Neural progenitor cell (in vitro differentiated cells): ENCODE measurements around the gene TIMM23. TPM values are rescaled to one million over a fixed set of nuclear protein-coding genes. Genes with fewer than 3 reads are reported as not detected.
A peak's percentile ranks its signal among the peaks of the same experiment; 100 is the strongest.
"Not testable (repeated sequence)": the region's sequence is repeated elsewhere in the genome, so short reads cannot be mapped to it uniquely, and the experiment has no call there.

Source experiments
- DNase-seq: peaks from one replicate; pipeline ENCODE4 v3.0.0-alpha.2; 2016; ENCODE audit warnings: low spot score
- H2AFZ ChIP-seq: fragments of 200-600 bp; sonication (generic); replicated peaks from 2 replicates; pipeline ENCODE4 v1.6.1; 2016; ENCODE audit warnings: antibody characterized with exemption
- H3F3A ChIP-seq: fragments of 200-600 bp; sonication (generic); 2 replicates; pipeline ENCODE4 v1.6.1; 2016; ENCODE audit warnings: antibody characterized with exemption, low read depth
- H3K27ac ChIP-seq: fragments of 200-600 bp; sonication (generic); 2 replicates; pipeline ENCODE4 v1.5.1; 2016; ENCODE audit warnings: mild to moderate bottlenecking
- H3K27me3 ChIP-seq: fragments of 200-600 bp; sonication (generic); 2 replicates; pipeline ENCODE4 v1.6.1; 2016; ENCODE audit warnings: mild to moderate bottlenecking, moderate library complexity
- H3K36me3 ChIP-seq: fragments of 200-600 bp; sonication (generic); 2 replicates; pipeline ENCODE4 v1.5.1; 2016
- H3K4me1 ChIP-seq: fragments of 200-600 bp; sonication (generic); 2 replicates; pipeline ENCODE4 v1.6.1; 2016; ENCODE audit warnings: mixed run types
- H3K4me2 ChIP-seq: fragments of 200-600 bp; sonication (generic); 2 replicates; pipeline ENCODE4 v1.6.1; 2016
- H3K4me3 ChIP-seq: fragments of 200-600 bp; sonication (generic); 2 replicates; pipeline ENCODE4 v1.5.1; 2016
- H3K79me2 ChIP-seq: fragments of 200-600 bp; sonication (generic); 2 replicates; pipeline ENCODE4 v1.6.1; 2016; ENCODE audit warnings: low read depth
- H3K9ac ChIP-seq: fragments of 200-600 bp; sonication (generic); 2 replicates; pipeline ENCODE4 v1.6.1; 2016
- H3K9me3 ChIP-seq: fragments of 200-600 bp; sonication (generic); 2 replicates; pipeline ENCODE4 v1.5.1; 2016; ENCODE audit warnings: low read depth
- H4K20me1 ChIP-seq: fragments of 200-600 bp; sonication (generic); 2 replicates; pipeline ENCODE4 v1.6.1; 2016; ENCODE audit warnings: low read depth
- H3K27ac Mint-ChIP-seq: 3 replicates; pipeline ENCODE4 v1.8.0; 2021; ENCODE audit warnings: mixed read lengths
- H3K27me3 Mint-ChIP-seq: 2 replicates; pipeline ENCODE4 v1.8.0; 2022; ENCODE audit warnings: low read depth, mild to moderate bottlenecking, inconsistent platforms, moderate library complexity, mixed read lengths; ENCODE audit not compliant: insufficient read depth
- H3K36me3 Mint-ChIP-seq: 3 replicates; pipeline ENCODE4 v1.8.0; 2021; ENCODE audit warnings: mixed read lengths
- H3K4me1 Mint-ChIP-seq: 3 replicates; pipeline ENCODE4 v1.8.0; 2021; ENCODE audit warnings: mixed read lengths
- H3K4me3 Mint-ChIP-seq: 3 replicates; pipeline ENCODE4 v1.8.0; 2021; ENCODE audit warnings: mild to moderate bottlenecking, moderate library complexity, mixed read lengths
- H3K9me3 Mint-ChIP-seq: 3 replicates; pipeline ENCODE4 v1.8.0; 2020; ENCODE audit warnings: mixed read lengths
- total RNA-seq: library from RNA; depleted of rRNA; stranded (reverse); fragments of >200 nt; gene quantifications from 2 replicates; pipeline ENCODE4 v1.2.3, GENCODE V29; 2015; ENCODE audit warnings: low replicate concordance

TIMM23 gene
- total RNA-seq: 74.1 and 85.4 TPM in 2 replicates

GRCh38 chr10:45972106-45972812, at the start of gene TIMM23:
TSS of gene TIMM23 (plus strand) at chr10:45972489. CDS start at chr10:45972625, 136 bp downstream.
- not testable (repeated sequence) for H3K27me3 Mint-ChIP-seq

GRCh38 chr10:45926790-45927189, 45.5 kb upstream of the TIMM23 start:
- not testable (repeated sequence) for H3K9me3 Mint-ChIP-seq, H3K4me3 ChIP-seq, H3F3A ChIP-seq, H3K27ac ChIP-seq, H3K79me2 ChIP-seq, DNase-seq, H3K27ac Mint-ChIP-seq, H3K4me1 ChIP-seq, H3K9me3 ChIP-seq, H4K20me1 ChIP-seq, H3K27me3 Mint-ChIP-seq, H3K4me3 Mint-ChIP-seq, H3K9ac ChIP-seq, H3K36me3 ChIP-seq, H3K4me2 ChIP-seq, H3K4me1 Mint-ChIP-seq, H3K27me3 ChIP-seq, H2AFZ ChIP-seq
- H3K36me3 Mint-ChIP-seq: peaks cover 10% of the 10 kb centered on the region

More at GRCh38 chr10:45972106-45972812, at the start of gene TIMM23:
- H3K79me2 ChIP-seq: peaks cover 90% of the 10 kb centered on the region
- peak within 1 kb of the TSS; percentile 81 for H2AFZ ChIP-seq
- not testable (repeated sequence) for H3K9me3 ChIP-seq, H3K36me3 ChIP-seq, H3K4me1 ChIP-seq, H3K27me3 ChIP-seq, H3K36me3 Mint-ChIP-seq, H3F3A ChIP-seq, H3K9me3 Mint-ChIP-seq
- peak within 1 kb of the TSS; percentile 99 for H3K4me3 Mint-ChIP-seq
- peaks cover 12% of the 10 kb centered on the region for H4K20me1 ChIP-seq
- peak within 1 kb of the TSS; percentile 83 for H3K4me2 ChIP-seq
- DNase-seq: peak; percentile 95
- peak within 1 kb of the TSS; percentile 84 for H3K27ac ChIP-seq
- H3K4me3 ChIP-seq: peak within 1 kb of the TSS; percentile 97
- peaks cover 19% of the 10 kb centered on the region for H3K4me1 Mint-ChIP-seq
- H3K27ac Mint-ChIP-seq: peak within 1 kb of the TSS; percentile 97
- peak within 1 kb of the TSS; percentile 93 for H3K9ac ChIP-seq

- not testable (repeated sequence) for H3K4me3 Mint-ChIP-seq, H3K36me3 ChIP-seq, H3K4me1 ChIP-seq, H3K4me2 ChIP-seq, H3K79me2 ChIP-seq, H3K4me1 Mint-ChIP-seq, H3F3A ChIP-seq, H3K27ac ChIP-seq, H4K20me1 ChIP-seq, H3K27me3 ChIP-seq, H3K9ac ChIP-seq, H3K9me3 Mint-ChIP-seq, H3K27me3 Mint-ChIP-seq, H3K9me3 ChIP-seq, DNase-seq, H3K27ac Mint-ChIP-seq, H2AFZ ChIP-seq, H3K4me3 ChIP-seq
- peaks cover 16% of the 10 kb centered on the region for H3K36me3 Mint-ChIP-seq
These were observed 41.0 kb upstream of the TIMM23 start for GRCh38 chr10:45931305-45931704.

GRCh38 chr10:45934788-45935187, 37.5 kb upstream of the TIMM23 start:
- H3K4me3 Mint-ChIP-seq, H3K4me2 ChIP-seq, H3K4me1 Mint-ChIP-seq, H3K27ac ChIP-seq, H3K9ac ChIP-seq, H3K27me3 Mint-ChIP-seq, H3K9me3 ChIP-seq, H3K36me3 ChIP-seq, H2AFZ ChIP-seq, H4K20me1 ChIP-seq, H3K9me3 Mint-ChIP-seq, H3K27me3 ChIP-seq, H3K27ac Mint-ChIP-seq, H3K79me2 ChIP-seq, H3F3A ChIP-seq, H3K4me3 ChIP-seq, H3K4me1 ChIP-seq, DNase-seq, H3K36me3 Mint-ChIP-seq: not testable (repeated sequence)

- not testable (repeated sequence) for H3K27me3 ChIP-seq, H3K4me3 Mint-ChIP-seq, H3K36me3 ChIP-seq, H3K27ac Mint-ChIP-seq, H3K79me2 ChIP-seq, H4K20me1 ChIP-seq, H3K27me3 Mint-ChIP-seq, H3K9me3 ChIP-seq, H3K4me3 ChIP-seq, DNase-seq, H3K27ac ChIP-seq, H3K4me2 ChIP-seq, H3K9me3 Mint-ChIP-seq, H3K4me1 Mint-ChIP-seq, H3K9ac ChIP-seq, H2AFZ ChIP-seq, H3K36me3 Mint-ChIP-seq, H3K4me1 ChIP-seq, H3F3A ChIP-seq
These were observed 33.1 kb upstream of the TIMM23 start for GRCh38 chr10:45939176-45939697.

GRCh38 chr10:45941196-45941595, 31.1 kb upstream of the TIMM23 start:
- not testable (repeated sequence) for H3K27ac Mint-ChIP-seq, H2AFZ ChIP-seq, H3K9ac ChIP-seq, H3F3A ChIP-seq, H3K4me1 Mint-ChIP-seq, DNase-seq, H3K4me1 ChIP-seq, H3K79me2 ChIP-seq, H3K9me3 Mint-ChIP-seq, H3K4me2 ChIP-seq, H3K36me3 ChIP-seq, H3K4me3 Mint-ChIP-seq, H3K27me3 Mint-ChIP-seq, H3K27me3 ChIP-seq, H4K20me1 ChIP-seq, H3K4me3 ChIP-seq, H3K36me3 Mint-ChIP-seq, H3K27ac ChIP-seq, H3K9me3 ChIP-seq

DNA sequence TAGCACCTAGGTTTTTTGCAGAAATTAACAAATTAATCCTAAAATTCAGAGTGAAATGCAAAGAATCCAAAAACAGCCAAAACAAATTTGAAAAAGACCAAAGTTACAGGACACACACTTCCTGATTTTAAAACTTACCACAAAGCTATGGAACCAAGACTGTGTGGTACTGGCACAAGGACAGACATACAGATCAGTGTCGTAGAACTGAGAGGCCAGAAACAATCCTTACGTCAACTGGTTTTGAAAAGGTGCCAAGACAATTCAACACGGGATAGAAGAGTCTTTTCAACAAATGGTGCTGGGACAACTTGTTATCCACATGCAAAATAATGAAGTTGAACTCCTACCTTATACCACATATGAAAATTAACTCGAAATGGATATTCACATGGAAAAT, 26.8 kb upstream of the TIMM23 start:
- H3K4me1 ChIP-seq, H3K27me3 Mint-ChIP-seq, H3K9me3 ChIP-seq, H3K4me3 ChIP-seq, H3K79me2 ChIP-seq, H3K36me3 Mint-ChIP-seq, H3K27ac ChIP-seq, H3K9me3 Mint-ChIP-seq, H4K20me1 ChIP-seq, H2AFZ ChIP-seq, H3K4me3 Mint-ChIP-seq, DNase-seq, H3K27me3 ChIP-seq, H3K4me1 Mint-ChIP-seq, H3K4me2 ChIP-seq, H3K9ac ChIP-seq, H3F3A ChIP-seq, H3K36me3 ChIP-seq, H3K27ac Mint-ChIP-seq: not testable (repeated sequence)

DNA sequence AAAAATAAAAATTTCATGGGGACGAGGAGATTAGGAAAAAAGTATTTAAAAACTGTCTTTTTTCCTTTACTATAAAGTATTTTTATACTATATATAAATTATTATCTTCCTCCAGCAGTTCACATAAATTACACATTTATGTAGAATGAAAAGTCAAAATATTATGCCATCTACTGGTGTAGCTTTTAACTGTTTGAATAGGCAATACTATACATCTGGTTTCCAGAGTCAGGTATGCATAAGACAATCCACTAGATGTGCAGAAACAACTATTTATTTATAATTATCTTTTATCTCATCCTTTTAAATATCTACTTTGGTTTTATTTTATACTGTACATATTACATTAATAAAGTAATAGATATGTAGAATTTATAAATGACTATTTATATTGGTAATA, 24.9 kb upstream of the TIMM23 start:
- H2AFZ ChIP-seq, H3K9me3 ChIP-seq, H3K4me3 ChIP-seq, H3K27ac ChIP-seq, H3K4me2 ChIP-seq, H3F3A ChIP-seq, H3K9me3 Mint-ChIP-seq, H3K79me2 ChIP-seq, H3K4me1 ChIP-seq, H3K36me3 ChIP-seq, H3K4me3 Mint-ChIP-seq, H3K9ac ChIP-seq, H3K27me3 ChIP-seq, H3K4me1 Mint-ChIP-seq, DNase-seq, H3K36me3 Mint-ChIP-seq, H3K27me3 Mint-ChIP-seq, H3K27ac Mint-ChIP-seq, H4K20me1 ChIP-seq: not testable (repeated sequence)
